ENCODE measurements around the gene KLRD1. TPM values are rescaled to one million over a fixed set of nuclear protein-coding genes. Genes with fewer than 3 reads are reported as not detected.

Gene KLRD1
- total and polyA plus RNA-seq, 2 experiments from 2014 or later = 0.03 to 0.27 TPM

DNA sequence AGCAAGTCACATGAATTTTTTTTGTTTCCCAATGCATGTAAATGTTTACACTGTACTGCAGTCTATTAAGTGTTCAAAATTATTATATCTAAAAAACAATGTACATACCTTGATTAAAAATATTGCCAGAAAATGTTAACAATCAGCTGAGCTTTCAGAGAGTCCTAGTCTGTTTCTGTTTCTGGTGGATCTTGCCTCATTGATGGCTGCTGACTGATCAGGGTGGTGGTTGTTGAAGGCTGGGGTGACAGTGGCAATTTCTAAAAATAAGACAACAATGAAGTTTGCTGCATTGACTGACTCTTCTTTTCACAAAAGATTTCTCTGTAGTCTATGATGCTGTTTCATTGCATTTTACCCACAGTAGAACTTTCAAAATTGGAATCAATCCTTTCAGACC, 16.6 kb upstream of the KLRD1 start:
- no peaks in the 10 kb centered on the region for H3K4me1 Mint-ChIP-seq

More for the DNA sequence above, 16.6 kb upstream of the KLRD1 start:
- no peak overlapping the region for H3K4me3 Mint-ChIP-seq
- H4K20me1 ChIP-seq (replicated peaks; ENCODE audit: insufficient read depth) = no peaks in the 10 kb centered on the region
- no peak overlapping the region for H3K4me2 ChIP-seq
- H3K36me3 Mint-ChIP-seq (ENCODE audit: low read depth) = no peaks in the 10 kb centered on the region
- H3K4me3 ChIP-seq = no peak overlapping the region
- no peak overlapping the region for H2AFZ ChIP-seq
- no peak overlapping the region for H3K27ac ChIP-seq (ENCODE audit: low read depth)
- H3K79me2 ChIP-seq (replicated peaks; ENCODE audit: insufficient read depth) = no peaks in the 10 kb centered on the region
- H3F3A ChIP-seq (replicated peaks; ENCODE audit: low read depth) = no peaks in the 10 kb centered on the region
- no peak for DNase-seq (ENCODE audit: low spot score)
- H3K9me3 Mint-ChIP-seq = no peaks in the 10 kb centered on the region
- H3K4me1 ChIP-seq (ENCODE audit: insufficient read depth) = no peaks in the 10 kb centered on the region
- H3K9me2 ChIP-seq (ENCODE audit: insufficient read depth) = no peaks in the 10 kb centered on the region
- no peak for ATAC-seq
- H3K36me3 ChIP-seq (ENCODE audit: insufficient read depth) = no peaks in the 10 kb centered on the region
- no peak overlapping the region for H3K27ac Mint-ChIP-seq
- peaks cover 2% of the 10 kb centered on the region for H3K27me3 Mint-ChIP-seq (ENCODE audit: insufficient read depth, low read depth, poor library complexity)
- H3K27me3 ChIP-seq (ENCODE audit: insufficient read depth) = no peaks in the 10 kb centered on the region
- TF ChIP-seq ZNF114 (CRISPR knock-in tag; IDR thresholded peaks at IDR 0.05) (no peak), POLR2AphosphoS5 (IDR thresholded peaks at IDR 0.05; ENCODE audit: low read depth) (no peak), ZNF462 (CRISPR knock-in tag; IDR thresholded peaks at IDR 0.05) (no peak), ETS1 (IDR thresholded peaks at IDR 0.05) (no peak), ZNF331 (CRISPR knock-in tag; IDR thresholded peaks at IDR 0.05; ENCODE audit: low read depth) (no peak), EZH2 (IDR thresholded peaks at IDR 0.05; ENCODE audit: low read depth, unreplicated experiment) (no peak), JUNB (IDR thresholded peaks at IDR 0.05; ENCODE audit: unreplicated experiment) (no peak), STAT1 (IDR thresholded peaks at IDR 0.05; ENCODE audit: unreplicated experiment) (no peak), EZH2phosphoT487 (IDR thresholded peaks at IDR 0.05; ENCODE audit: unreplicated experiment) (no peak), NANOG (IDR thresholded peaks at IDR 0.05; ENCODE audit: borderline replicate concordance) (no peak), CREB1 (CRISPR knock-in tag; IDR thresholded peaks at IDR 0.05; ENCODE audit: low read depth) (no peak)
- TF ChIP-seq, protein P1, sequence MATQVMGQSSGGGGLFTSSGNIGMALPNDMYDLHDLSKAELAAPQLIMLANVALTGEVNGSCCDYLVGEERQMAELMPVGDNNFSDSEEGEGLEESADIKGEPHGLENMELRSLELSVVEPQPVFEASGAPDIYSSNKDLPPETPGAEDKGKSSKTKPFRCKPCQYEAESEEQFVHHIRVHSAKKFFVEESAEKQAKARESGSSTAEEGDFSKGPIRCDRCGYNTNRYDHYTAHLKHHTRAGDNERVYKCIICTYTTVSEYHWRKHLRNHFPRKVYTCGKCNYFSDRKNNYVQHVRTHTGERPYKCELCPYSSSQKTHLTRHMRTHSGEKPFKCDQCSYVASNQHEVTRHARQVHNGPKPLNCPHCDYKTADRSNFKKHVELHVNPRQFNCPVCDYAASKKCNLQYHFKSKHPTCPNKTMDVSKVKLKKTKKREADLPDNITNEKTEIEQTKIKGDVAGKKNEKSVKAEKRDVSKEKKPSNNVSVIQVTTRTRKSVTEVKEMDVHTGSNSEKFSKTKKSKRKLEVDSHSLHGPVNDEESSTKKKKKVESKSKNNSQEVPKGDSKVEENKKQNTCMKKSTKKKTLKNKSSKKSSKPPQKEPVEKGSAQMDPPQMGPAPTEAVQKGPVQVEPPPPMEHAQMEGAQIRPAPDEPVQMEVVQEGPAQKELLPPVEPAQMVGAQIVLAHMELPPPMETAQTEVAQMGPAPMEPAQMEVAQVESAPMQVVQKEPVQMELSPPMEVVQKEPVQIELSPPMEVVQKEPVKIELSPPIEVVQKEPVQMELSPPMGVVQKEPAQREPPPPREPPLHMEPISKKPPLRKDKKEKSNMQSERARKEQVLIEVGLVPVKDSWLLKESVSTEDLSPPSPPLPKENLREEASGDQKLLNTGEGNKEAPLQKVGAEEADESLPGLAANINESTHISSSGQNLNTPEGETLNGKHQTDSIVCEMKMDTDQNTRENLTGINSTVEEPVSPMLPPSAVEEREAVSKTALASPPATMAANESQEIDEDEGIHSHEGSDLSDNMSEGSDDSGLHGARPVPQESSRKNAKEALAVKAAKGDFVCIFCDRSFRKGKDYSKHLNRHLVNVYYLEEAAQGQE (IDR thresholded peaks at IDR 0.05; ENCODE audit: unreplicated experiment) = no peak
- TF ChIP-seq, protein P2, sequence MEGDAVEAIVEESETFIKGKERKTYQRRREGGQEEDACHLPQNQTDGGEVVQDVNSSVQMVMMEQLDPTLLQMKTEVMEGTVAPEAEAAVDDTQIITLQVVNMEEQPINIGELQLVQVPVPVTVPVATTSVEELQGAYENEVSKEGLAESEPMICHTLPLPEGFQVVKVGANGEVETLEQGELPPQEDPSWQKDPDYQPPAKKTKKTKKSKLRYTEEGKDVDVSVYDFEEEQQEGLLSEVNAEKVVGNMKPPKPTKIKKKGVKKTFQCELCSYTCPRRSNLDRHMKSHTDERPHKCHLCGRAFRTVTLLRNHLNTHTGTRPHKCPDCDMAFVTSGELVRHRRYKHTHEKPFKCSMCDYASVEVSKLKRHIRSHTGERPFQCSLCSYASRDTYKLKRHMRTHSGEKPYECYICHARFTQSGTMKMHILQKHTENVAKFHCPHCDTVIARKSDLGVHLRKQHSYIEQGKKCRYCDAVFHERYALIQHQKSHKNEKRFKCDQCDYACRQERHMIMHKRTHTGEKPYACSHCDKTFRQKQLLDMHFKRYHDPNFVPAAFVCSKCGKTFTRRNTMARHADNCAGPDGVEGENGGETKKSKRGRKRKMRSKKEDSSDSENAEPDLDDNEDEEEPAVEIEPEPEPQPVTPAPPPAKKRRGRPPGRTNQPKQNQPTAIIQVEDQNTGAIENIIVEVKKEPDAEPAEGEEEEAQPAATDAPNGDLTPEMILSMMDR (conservative IDR thresholded peaks at IDR 0.05; ENCODE audit: low read depth in 2 of 2) = no peak
